HG03025 (cell line): ENCODE measurements around the gene ADAMTS14.

Experiments
- ATAC-seq: cut with Tn5 transposase; IDR thresholded peaks from one replicate; pipeline ENCODE4 v1.9.1; 2021; ENCODE audit warnings: mild to moderate bottlenecking, moderate library complexity; ENCODE audit not compliant: unreplicated experiment, low FRiP score

Gene ADAMTS14

GRCh38 chr10:70780370-70780760, 108.1 kb downstream of the ADAMTS14 start:
- ATAC-seq, result no peak

- ATAC-seq, result no peak
Measured at GRCh38 chr10:70780772-70781171, 108.5 kb downstream of the ADAMTS14 start.

- no peak for ATAC-seq
Measured at GRCh38 chr10:70781461-70782051, 109.2 kb downstream of the ADAMTS14 start.

GRCh38 chr10:70782086-70782745, 109.9 kb downstream of the ADAMTS14 start:
- ATAC-seq, result no peak

GRCh38 chr10:70782746-70783680, 110.7 kb downstream of the ADAMTS14 start:
- ATAC-seq, result no peak

GRCh38 chr10:70784016-70784415, 111.7 kb downstream of the ADAMTS14 start:
- no peak for ATAC-seq

- no peak for ATAC-seq
Measured at GRCh38 chr10:70784471-70784870, 112.2 kb downstream of the ADAMTS14 start.

- no peak for ATAC-seq
Measured at GRCh38 chr10:70785190-70785589, 112.9 kb downstream of the ADAMTS14 start, which contains the start of gene TBATA. Gene TBATA, minus strand, starts transcription at chr10:70785377. Its CDS starts 1,998 bp downstream, at chr10:70783379.

GRCh38 chr10:70786799-70787415, 114.6 kb downstream of the ADAMTS14 start:
- no peak for ATAC-seq

- ATAC-seq, result no peak
Measured at GRCh38 chr10:70791386-70792039, 119.2 kb downstream of the ADAMTS14 start.

GRCh38 chr10:70795613-70796012, 123.3 kb downstream of the ADAMTS14 start:
- ATAC-seq, result no peak

- no peak for ATAC-seq
Measured at GRCh38 chr10:70797840-70798239, 125.5 kb downstream of the ADAMTS14 start.

GRCh38 chr10:70799124-70799523, 126.8 kb downstream of the ADAMTS14 start:
- no peak for ATAC-seq

- ATAC-seq, result no peak
Measured at GRCh38 chr10:70801854-70802253, 129.5 kb downstream of the ADAMTS14 start.

GRCh38 chr10:70803775-70804420, 131.6 kb downstream of the ADAMTS14 start:
- no peak for ATAC-seq

- ATAC-seq, result no peak
Measured at GRCh38 chr10:70804421-70804808, 132.1 kb downstream of the ADAMTS14 start.

GRCh38 chr10:70805619-70806215, 133.4 kb downstream of the ADAMTS14 start:
- no peak for ATAC-seq

- no peak for ATAC-seq
Measured at GRCh38 chr10:70806841-70807240, 134.5 kb downstream of the ADAMTS14 start.

GRCh38 chr10:70807556-70807955, 135.2 kb downstream of the ADAMTS14 start:
- no peak for ATAC-seq
